ENCODE data around the gene YWHAG.
"Not testable (repeated sequence)": the region's sequence is repeated elsewhere in the genome, so short reads cannot be mapped to it uniquely, and the experiment has no call there.

The YWHAG gene

GRCh38 chr7:76318488-76319353, 40.1 kb downstream of the YWHAG start:
- peak; percentile 72 for DNase-seq (ENCODE audit: low spot score)

DNA sequence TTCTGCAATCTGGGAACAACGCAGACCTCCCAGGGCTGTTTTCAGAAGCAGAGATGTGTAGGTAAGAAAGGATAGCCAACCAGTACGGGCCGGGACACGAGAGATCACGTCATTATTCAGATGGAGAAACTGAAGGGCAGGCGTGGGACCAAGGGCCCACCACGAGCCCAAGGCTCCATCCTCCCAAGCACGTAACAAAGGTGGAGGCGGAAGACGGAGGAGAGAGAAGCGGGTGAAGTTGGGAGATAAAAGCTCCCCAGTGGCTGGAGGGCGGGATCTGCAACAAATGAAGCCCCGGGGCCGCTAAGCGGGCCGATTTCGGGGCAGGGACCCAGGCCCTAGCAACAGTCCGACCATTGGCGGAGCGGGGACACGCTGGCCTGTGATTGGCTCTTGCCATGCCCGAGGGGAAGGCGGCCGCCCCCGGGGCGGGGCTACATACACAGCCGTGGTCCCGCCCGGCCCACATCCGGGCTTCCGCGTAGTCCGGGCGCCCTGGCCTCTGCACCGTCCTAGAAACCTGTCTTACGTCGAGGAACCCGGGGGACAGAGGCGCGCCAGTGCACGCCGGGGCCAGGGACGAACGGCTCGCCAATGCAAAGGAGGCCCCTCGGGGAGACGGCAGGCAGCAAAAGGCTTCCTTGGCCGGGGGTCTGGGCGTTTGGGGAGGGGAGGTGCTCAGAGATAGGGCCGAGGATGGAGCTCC, 40.9 kb downstream of the YWHAG start:
- peak; percentile 96 for DNase-seq (ENCODE audit: low spot score)

DNA sequence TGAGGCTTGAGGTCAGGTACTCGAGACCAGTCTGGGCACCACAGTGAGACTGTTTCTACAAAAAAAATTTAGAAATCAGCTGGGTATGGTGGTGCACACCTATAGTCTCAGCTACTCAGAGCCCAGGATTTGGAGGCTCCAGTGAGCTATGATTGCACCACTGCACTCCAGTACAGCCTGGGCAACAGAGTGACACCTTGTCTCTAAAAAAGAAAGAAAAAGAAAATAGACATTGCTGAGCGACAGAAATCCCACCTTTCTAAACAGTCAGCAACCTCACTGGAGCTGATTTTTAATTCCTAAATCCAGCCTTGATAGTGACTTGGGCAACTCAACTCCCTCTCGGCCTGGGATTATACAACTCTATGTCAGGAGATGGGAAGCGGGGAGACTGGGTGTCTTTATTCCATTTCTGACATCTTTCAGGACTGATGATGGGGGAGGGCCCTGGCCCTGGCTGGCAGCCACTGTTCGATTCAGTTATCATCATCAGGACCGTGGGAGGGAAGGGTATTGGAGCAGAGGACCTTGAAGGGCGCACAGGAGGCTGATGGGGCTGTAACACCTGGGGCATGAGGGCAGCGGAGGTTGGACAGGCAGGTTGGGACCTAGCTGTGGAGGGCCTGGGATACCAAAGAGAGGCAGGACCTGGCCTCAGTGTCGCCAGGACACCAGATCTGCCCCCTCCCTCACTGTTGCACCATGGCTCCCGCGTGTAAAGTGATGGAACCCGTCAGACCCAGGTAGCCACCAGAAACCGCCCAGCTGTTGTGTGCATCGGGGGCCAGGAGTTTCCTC, 41.6 kb downstream of the YWHAG start:
- DNase-seq (ENCODE audit: low spot score) = no peak

DNA sequence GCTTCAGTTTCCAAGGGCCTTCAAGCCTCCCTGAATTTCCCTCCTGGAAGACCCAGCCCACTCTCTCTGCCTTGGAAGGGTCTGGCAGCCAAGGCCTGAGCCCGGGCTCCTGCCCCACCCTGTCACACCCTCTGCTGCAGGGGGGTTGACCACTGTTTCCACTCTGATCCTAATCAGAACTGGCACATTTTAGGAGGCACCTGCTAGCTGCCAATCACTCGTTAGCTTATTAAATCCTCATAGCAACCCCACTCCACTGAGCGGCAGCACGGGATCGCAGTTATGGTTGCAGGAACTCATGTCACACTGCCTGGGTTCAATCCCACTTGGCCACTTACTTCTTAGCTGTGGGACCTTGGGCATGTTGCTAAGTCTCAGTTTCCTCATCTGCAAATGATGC, 43.4 kb downstream of the YWHAG start:
- DNase-seq (ENCODE audit: low spot score) = no peak

- not testable (repeated sequence) for DNase-seq (ENCODE audit: low spot score)
These were observed 44.1 kb downstream of the YWHAG start for GRCh38 chr7:76314740-76315139.

GRCh38 chr7:76314042-76314721, 44.6 kb downstream of the YWHAG start:
- peak; percentile 96 for DNase-seq (ENCODE audit: low spot score)

DNA sequence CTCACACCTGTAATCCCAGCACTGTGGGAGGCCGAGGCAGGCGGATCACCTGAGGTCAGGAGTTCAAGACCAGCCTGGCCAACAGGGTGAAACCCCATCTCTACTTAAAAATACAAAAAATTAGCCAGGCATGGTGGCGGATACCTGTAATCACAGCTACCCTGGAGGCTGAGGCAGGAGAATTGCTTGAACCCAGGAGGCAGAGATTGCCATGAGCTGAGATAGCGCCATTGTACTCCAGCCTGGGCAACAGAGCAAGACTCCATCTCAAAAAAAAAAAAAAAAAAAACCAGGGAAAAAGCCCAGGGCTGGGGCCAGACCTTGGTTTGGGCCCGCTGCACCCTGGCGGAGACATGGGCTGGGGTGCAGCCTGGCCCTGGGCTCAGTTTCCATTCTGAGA, 47.0 kb downstream of the YWHAG start:
- not testable (repeated sequence) for DNase-seq (ENCODE audit: low spot score)

DNA sequence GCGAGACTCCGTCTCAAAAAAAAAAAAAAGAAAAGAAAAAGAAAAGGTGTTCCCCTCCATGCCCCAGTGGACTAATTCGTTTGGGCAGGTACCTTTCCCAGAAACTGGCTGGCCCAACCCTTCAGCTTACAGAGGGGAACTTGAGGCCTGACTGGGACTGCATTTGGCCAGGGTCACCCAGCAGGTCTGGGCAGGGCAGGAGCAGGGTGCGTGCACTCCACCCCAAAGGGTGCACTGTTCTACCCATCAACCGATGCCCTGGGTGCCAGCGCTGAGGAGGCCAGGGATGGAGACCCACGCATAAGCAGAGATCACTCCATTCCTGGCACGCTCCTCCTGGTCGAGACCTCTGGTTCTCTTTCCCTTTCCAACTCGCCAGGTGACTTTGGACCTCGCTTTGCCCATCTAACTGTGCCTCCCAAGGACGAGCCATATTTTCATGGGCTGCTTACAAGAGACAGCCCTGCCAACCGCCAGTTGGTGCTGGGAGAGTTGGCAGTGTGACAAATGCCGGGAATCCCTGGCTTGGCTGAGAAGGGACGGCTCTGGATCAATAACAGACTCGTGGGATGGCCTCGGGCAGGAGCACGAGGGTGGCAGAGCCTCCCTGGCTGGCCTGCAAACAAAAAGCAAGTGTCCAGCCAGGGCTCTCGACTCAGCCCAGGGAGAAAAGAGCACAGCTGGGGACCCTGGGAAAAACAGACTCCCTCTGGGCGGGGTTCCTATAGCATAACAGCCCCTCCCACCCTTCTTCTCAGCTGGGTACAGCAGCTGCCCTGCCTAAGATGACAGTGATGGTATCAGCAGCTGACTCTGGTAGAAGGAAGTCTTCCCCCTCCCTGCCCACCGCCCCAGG, 48.5 kb downstream of the YWHAG start:
- no peak for DNase-seq (ENCODE audit: low spot score)

- not testable (repeated sequence) for DNase-seq (ENCODE audit: low spot score)
These were observed 49.3 kb downstream of the YWHAG start for GRCh38 chr7:76309341-76310101.

DNA sequence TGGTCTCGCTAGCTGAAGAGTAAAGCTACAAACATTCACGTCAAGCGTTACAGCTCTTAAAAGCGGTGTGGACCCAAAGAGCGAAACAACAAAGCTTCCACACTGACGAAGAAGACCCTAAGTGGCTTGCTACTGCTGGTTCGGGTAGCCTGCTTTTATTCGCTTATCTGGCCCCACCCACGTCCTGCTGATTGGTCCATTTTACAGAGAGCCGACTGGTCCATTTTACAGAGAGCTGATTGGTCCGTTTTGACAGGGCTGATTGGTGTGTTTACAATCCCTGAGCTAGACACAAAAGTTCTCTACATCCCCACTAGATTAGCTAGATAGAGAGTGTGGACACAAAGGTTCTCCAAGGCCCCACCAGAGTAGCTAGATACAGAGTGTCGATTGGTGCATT, 49.9 kb downstream of the YWHAG start:
- DNase-seq (ENCODE audit: low spot score) = not testable (repeated sequence)

DNA sequence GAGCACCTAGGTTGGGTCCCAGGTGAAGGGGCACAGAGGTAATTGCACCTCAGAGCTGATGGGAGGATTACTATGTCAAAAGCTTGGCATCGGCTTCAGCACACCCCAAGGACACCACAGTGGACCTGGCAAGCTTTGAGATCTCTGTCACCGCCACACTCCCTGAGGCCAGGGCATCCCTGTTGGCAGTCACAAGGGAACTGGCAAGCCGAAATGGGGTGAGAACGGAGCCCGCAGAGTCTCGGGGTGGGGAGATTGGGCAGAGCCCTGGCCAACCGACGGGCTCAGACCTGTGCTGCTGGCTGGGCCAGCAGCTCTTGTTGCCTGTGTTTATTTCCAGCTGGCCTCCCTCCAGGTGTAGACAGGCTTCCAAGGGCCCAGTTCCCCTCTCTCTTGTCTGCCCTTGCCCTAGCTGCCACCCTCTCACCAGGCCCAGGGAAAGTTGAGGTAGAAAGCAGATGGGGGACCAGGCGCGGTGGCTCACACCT, 53.9 kb downstream of the YWHAG start:
- DNase-seq (ENCODE audit: low spot score) = no peak

- peak; percentile 76 for DNase-seq (ENCODE audit: low spot score)
These were observed 55.3 kb downstream of the YWHAG start for GRCh38 chr7:76303202-76304147.

DNA sequence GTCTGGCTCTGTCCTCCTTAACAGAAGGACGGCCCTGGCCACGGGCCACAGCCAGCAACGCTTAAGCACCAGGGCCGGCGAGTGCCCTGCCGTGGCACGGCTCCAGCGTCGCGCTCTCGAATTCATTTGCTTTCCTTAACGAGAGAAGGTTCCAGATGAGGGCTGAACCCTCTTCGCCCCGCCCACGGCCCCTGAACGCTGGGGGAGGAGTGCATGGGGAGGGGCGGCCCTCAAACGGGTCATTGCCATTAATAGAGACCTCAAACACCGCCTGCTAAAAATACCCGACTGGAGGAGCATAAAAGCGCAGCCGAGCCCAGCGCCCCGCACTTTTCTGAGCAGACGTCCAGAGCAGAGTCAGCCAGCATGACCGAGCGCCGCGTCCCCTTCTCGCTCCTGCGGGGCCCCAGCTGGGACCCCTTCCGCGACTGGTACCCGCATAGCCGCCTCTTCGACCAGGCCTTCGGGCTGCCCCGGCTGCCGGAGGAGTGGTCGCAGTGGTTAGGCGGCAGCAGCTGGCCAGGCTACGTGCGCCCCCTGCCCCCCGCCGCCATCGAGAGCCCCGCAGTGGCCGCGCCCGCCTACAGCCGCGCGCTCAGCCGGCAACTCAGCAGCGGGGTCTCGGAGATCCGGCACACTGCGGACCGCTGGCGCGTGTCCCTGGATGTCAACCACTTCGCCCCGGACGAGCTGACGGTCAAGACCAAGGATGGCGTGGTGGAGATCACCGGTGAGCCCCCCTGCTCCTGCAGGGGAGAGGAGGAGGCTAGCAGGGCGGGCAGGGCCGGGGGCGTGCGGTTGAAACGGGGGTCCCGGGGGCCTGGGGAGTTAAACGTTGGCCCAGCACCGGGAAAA, 56.2 kb downstream of the YWHAG start, which contains the start of gene HSPB1:
Gene HSPB1 (plus strand): TSS at position 327 of the 855 bp plus-strand sequence. CDS start 40 bp downstream, at position 367.
- peak; percentile 66 for DNase-seq (ENCODE audit: low spot score)

- no peak for DNase-seq (ENCODE audit: low spot score)
These were observed 57.8 kb downstream of the YWHAG start for GRCh38 chr7:76301000-76301399.

GRCh38 chr7:76300166-76300731, 58.5 kb downstream of the YWHAG start:
- DNase-seq (ENCODE audit: low spot score) = no peak

DNA sequence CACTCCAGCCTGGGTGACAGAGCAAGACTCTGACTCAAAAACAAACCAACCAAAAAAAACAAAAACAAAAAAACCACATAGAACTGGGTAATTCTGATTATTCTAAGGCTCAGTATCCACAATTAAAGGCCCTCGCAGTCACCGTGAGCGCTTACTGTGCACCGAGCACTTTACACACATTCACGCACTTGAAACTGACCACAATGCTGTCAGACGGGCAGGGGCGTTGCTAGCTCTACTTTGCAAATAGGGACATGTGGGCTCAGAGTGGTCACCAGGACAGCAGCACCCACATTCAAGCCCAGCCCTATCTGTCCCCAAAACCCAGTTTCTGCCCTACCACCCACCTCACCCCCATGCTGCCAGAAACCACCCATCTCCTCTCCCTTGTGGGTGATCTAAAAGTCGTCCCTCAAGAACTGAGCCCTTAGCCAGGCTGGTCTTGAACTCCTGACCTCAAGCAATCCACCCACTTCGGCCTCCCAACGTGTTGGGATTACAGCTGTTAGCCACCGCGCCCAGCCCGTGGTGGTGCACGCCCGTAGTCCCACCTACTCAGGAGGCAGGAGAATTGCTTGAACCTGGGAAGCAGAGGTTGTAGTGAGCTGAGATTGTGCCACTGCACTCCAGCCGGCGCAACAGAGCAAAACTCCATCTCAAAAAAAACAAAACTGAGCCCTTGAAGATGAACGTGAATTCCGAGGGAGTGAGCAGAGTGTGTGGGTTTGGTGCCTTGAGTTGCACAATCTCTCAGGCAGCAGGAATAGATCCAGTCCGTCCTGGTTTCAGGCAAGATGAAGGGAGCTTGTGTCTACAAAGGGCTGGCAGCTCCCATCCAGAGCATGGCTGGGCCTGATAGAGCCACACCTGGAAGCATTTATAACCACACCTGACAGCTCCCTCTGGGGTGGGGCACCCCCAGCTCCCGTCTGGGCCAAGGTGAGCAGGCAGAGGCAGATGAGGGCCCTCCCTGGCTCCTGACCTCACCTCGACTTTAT, 61.7 kb downstream of the YWHAG start:
- no peak for DNase-seq (ENCODE audit: low spot score)

Measured in HuH-7.5 (cell line).